H9 (cell line): ENCODE results near the gene LBX2. TPM values are rescaled to one million over a fixed set of nuclear protein-coding genes. Genes with fewer than 3 reads are reported as not detected.

Source experiments
- DNase-seq: peaks from one replicate; pipeline ENCODE4 v3.0.0-alpha.2; 2017
- H2AFZ ChIP-seq: one replicate; pipeline ENCODE4 v1.6.1; 2013; ENCODE audit warnings: mild to moderate bottlenecking, low read length, control low read depth, moderate library complexity
- H2AK5ac ChIP-seq: 2 replicates; pipeline ENCODE4 v1.6.1; 2013; ENCODE audit warnings: low read length, control low read depth, mixed read lengths; ENCODE audit not compliant: insufficient read length
- H2BK120ac ChIP-seq: one replicate; pipeline ENCODE4 v1.6.1; 2013; ENCODE audit warnings: low read depth, mild to moderate bottlenecking, low read length, control low read depth, inconsistent platforms; ENCODE audit not compliant: poor library complexity, severe bottlenecking
- H2BK12ac ChIP-seq: 2 replicates; pipeline ENCODE4 v1.6.1; 2013; ENCODE audit warnings: low read length, control low read depth, mixed read lengths, low read depth; ENCODE audit not compliant: insufficient read length
- H2BK15ac ChIP-seq: 2 replicates; pipeline ENCODE4 v1.6.1; 2013; ENCODE audit warnings: low read depth, low read length, control low read depth
- H2BK20ac ChIP-seq: one replicate; pipeline ENCODE4 v1.6.1; 2013; ENCODE audit warnings: low read depth, mild to moderate bottlenecking, low read length, control low read depth, inconsistent platforms; ENCODE audit not compliant: poor library complexity, severe bottlenecking
- H2BK5ac ChIP-seq: 2 replicates; pipeline ENCODE4 v1.6.1; 2013; ENCODE audit warnings: low read length, control low read depth, mixed read lengths; ENCODE audit not compliant: insufficient read length
- H3K14ac ChIP-seq: 2 replicates; pipeline ENCODE4 v1.6.1; 2013; ENCODE audit warnings: low read length, control low read depth; ENCODE audit not compliant: insufficient read depth
- H3K18ac ChIP-seq: 2 replicates; pipeline ENCODE4 v1.6.1; 2013; ENCODE audit warnings: low read depth, mild to moderate bottlenecking, mixed read lengths, low read length, control low read depth; ENCODE audit not compliant: insufficient read length
- H3K23ac ChIP-seq: 2 replicates; pipeline ENCODE4 v1.6.1; 2013; ENCODE audit warnings: low read length, control low read depth, mixed read lengths, low read depth; ENCODE audit not compliant: insufficient read length
- H3K23me2 ChIP-seq: 2 replicates; pipeline ENCODE4 v1.6.1; 2013; ENCODE audit warnings: low read depth, mild to moderate bottlenecking, mixed read lengths, low read length, control low read depth; ENCODE audit not compliant: insufficient read length, poor library complexity, severe bottlenecking
- H3K27ac ChIP-seq: 2 replicates; pipeline ENCODE4 v1.5.1; 2013; ENCODE audit warnings: low read length, control low read depth, mixed read lengths, low read depth; ENCODE audit not compliant: insufficient read length
- H3K27me3 ChIP-seq: 2 replicates; pipeline ENCODE4 v1.6.1; 2013; ENCODE audit warnings: low read length, control low read depth, inconsistent platforms; ENCODE audit not compliant: insufficient read depth
- H3K4ac ChIP-seq: 2 replicates; pipeline ENCODE4 v1.6.1; 2013; ENCODE audit warnings: low read depth, mild to moderate bottlenecking, control low read depth, inconsistent platforms, low read length, moderate library complexity
- H3K4me1 ChIP-seq: 2 replicates; pipeline ENCODE4 v1.6.1; 2013; ENCODE audit warnings: low read length, control low read depth, inconsistent platforms; ENCODE audit not compliant: insufficient read depth
- H3K4me2 ChIP-seq: 2 replicates; pipeline ENCODE4 v1.6.1; 2013; ENCODE audit warnings: low read length, control low read depth, mixed read lengths; ENCODE audit not compliant: insufficient read length, insufficient read depth
- H3K56ac ChIP-seq: 2 replicates; pipeline ENCODE4 v1.6.1; 2013; ENCODE audit warnings: low read depth, mild to moderate bottlenecking, mixed read lengths, low read length, control low read depth; ENCODE audit not compliant: insufficient read length
- H3K79me1 ChIP-seq: 2 replicates; pipeline ENCODE4 v1.6.1; 2013; ENCODE audit warnings: low read depth, mild to moderate bottlenecking, moderate library complexity, low read length, control low read depth, inconsistent platforms; ENCODE audit not compliant: insufficient read depth, poor library complexity, severe bottlenecking
- H3K79me2 ChIP-seq: 2 replicates; pipeline ENCODE4 v1.6.1; 2013; ENCODE audit warnings: low read length, control low read depth, inconsistent platforms; ENCODE audit not compliant: insufficient read depth
- H3K9ac ChIP-seq: 2 replicates; pipeline ENCODE4 v1.6.1; 2013; ENCODE audit warnings: low read length, control low read depth, mixed read lengths; ENCODE audit not compliant: insufficient read length; ENCODE audit errors: extremely low read depth
- H3K9me3 ChIP-seq: one replicate; pipeline ENCODE4 v1.6.1; 2013; ENCODE audit warnings: low read depth, low read length, inconsistent platforms; ENCODE audit not compliant: control insufficient read depth
- H3T11ph ChIP-seq: one replicate; pipeline ENCODE4 v1.6.1; 2013; ENCODE audit warnings: mild to moderate bottlenecking, low read length, control low read depth, inconsistent platforms
- H4K20me1 ChIP-seq: one replicate; pipeline ENCODE4 v1.6.1; 2013; ENCODE audit not compliant: control insufficient read depth, insufficient read length, insufficient read depth
- H4K5ac ChIP-seq: 2 replicates; pipeline ENCODE4 v1.6.1; 2013; ENCODE audit warnings: low read depth, mild to moderate bottlenecking, mixed read lengths, low read length, control low read depth; ENCODE audit not compliant: insufficient read length
- H4K8ac ChIP-seq: replicated peaks from 2 replicates; pipeline ENCODE4 v1.6.1; 2013; ENCODE audit warnings: low read length, control low read depth, mixed read lengths, low read depth; ENCODE audit not compliant: insufficient read length
- H4K91ac ChIP-seq: 2 replicates; pipeline ENCODE4 v1.6.1; 2013; ENCODE audit warnings: low read depth, mild to moderate bottlenecking, moderate library complexity, mixed read lengths, low read length, control low read depth; ENCODE audit not compliant: insufficient read length
- H3K27ac Mint-ChIP-seq, 3 experiments: 2 replicates in 2 of 3; 3 replicates in 1 of 3; pipeline ENCODE4 v1.8.0; 2020 to 2021; ENCODE audit warnings: mixed read lengths in 3 of 3, mild to moderate bottlenecking in 1 of 3, moderate library complexity in 1 of 3
- H3K27me3 Mint-ChIP-seq: 2 replicates; pipeline ENCODE4 v1.8.0; 2021; ENCODE audit warnings: low read depth, mild to moderate bottlenecking, moderate library complexity, mixed read lengths
- H3K36me3 Mint-ChIP-seq, 3 experiments: 2 replicates in 2 of 3; 3 replicates in 1 of 3; pipeline ENCODE4 v1.8.0; 2020 to 2021; ENCODE audit warnings: low read depth in 3 of 3, mixed read lengths in 3 of 3; ENCODE audit not compliant: insufficient read depth in 1 of 3
- H3K4me1 Mint-ChIP-seq, 2 experiments: 2 replicates each; pipeline ENCODE4 v1.8.0; 2020; ENCODE audit warnings: mixed read lengths in 2 of 2
- H3K4me3 Mint-ChIP-seq, 2 experiments: 2 replicates in 1 of 2; 3 replicates in 1 of 2; pipeline ENCODE4 v1.8.0; 2020 to 2021; ENCODE audit warnings: mild to moderate bottlenecking in 2 of 2, mixed read lengths in 2 of 2, moderate library complexity in 1 of 2
- H3K9me3 Mint-ChIP-seq, 2 experiments: 2 replicates in 1 of 2; 3 replicates in 1 of 2; pipeline ENCODE4 v1.8.0; 2020; ENCODE audit warnings: mild to moderate bottlenecking in 2 of 2, mixed read lengths in 2 of 2, moderate library complexity in 1 of 2
- CTCF ChIP-seq: fragments of 200-600 bp; sonication (generic); conservative IDR thresholded peaks from 3 replicates; pipeline ENCODE4 v1.8.0; 2021; ENCODE audit warnings: antibody characterized with exemption, mild to moderate bottlenecking
- WGBS: extraction: QIAGEN DNeasy Blood & Tissue Kit; methylation state at CpG from one replicate; pipeline ENCODE4 v1.1.7; 2013; ENCODE audit warnings: missing lambda C conversion rate, low lambda C conversion rate, mixed read lengths; ENCODE audit not compliant: insufficient read length; ENCODE audit errors: extremely low coverage; 5-methylcytosine and 5-hydroxymethylcytosine counted together
- total RNA-seq: library from RNA; stranded (reverse); gene quantifications from 2 replicates; pipeline ENCODE4 v1.2.1, GENCODE V29; 2021

Gene LBX2
- total RNA-seq, 1 experiment from 2014 or later, result 1.1 TPM

DNA sequence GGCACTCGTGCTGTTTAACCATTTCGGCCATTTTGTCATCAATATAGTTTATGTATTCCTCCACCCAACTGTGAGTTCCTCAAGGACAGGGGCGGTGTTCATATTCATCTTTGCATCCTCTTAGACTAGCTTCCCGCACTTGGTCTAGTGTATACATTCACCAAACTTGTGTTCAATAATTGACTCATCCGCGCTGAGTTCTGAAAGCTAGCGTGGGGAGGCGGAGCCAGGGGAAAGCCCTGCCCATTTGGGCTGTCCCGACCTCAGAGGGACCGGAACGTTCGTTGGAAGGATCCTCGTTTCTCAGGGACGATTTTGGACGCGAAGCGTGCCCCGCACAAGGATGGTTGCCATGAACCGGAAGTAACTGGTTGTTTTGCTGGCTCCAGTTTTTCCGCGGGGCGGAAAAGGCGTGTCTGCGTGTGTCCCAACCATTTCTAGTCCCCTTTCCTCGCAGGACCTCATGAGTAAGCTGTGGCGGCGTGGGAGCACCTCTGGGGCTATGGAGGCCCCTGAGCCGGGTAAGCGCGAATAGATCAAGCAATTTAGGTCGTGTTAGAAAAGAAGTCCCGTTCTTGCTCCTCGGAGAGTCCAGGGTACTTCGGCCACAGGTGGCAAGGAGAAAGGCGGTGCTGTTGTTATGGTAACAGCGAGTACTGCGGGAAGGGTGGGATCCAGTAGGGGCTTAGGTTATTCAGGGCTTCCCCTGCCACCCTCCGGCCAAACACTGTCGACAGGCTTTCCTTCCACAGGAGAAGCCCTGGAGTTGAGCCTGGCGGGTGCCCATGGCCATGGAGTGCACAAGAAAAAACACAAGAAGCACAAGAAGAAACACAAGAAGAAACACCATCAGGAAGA is 44.5 kb downstream of the LBX2 start, which contains the start of gene INO80B:
Gene INO80B (plus strand): TSS at position 434 of the 858 bp plus-strand sequence. CDS start 30 bp downstream, at position 464.
- no peak within 1 kb of the TSS for H4K8ac ChIP-seq
- no peak within 1 kb of the TSS for H2BK5ac ChIP-seq
- Mint-ChIP-seq H3K36me3 (peaks cover under 1 to 7% (median under 1%) of the 10 kb centered on the region in 3 experiments; a peak in 4 of 7 replicates), H3K4me1 (peaks cover 30 to 34% of the 10 kb centered on the region in 2 experiments), H3K27ac (peak within 1 kb of the TSS; percentile 82 to 97 (median 97)), H3K4me3 (peak within 1 kb of the TSS; percentile 96 to 97), H3K9me3 (no peaks in the 10 kb centered on the region), H3K27me3 (peaks cover 3% of the 10 kb centered on the region; the same call in 1 of the 2 replicates)
- H3K56ac ChIP-seq, result no peak within 1 kb of the TSS
- no peaks in the 10 kb centered on the region for H3K79me1 ChIP-seq
- peak; percentile 94 for DNase-seq
- peak within 1 kb of the TSS; percentile 82 for H3K4me2 ChIP-seq
- no peak for TF ChIP-seq CTCF
- H2BK12ac ChIP-seq, result no peak within 1 kb of the TSS
- no peak within 1 kb of the TSS for H4K5ac ChIP-seq
- no peak within 1 kb of the TSS for H2BK20ac ChIP-seq
- H3K23me2 ChIP-seq, result peaks cover 18% of the 10 kb centered on the region
- no CpG with 5 or more reads among the region's 40 CpGs for WGBS
- H3K18ac ChIP-seq, result peak within 1 kb of the TSS; percentile 55
- H2BK120ac ChIP-seq, result no peak within 1 kb of the TSS
- H4K91ac ChIP-seq, result no peak within 1 kb of the TSS
- H4K20me1 ChIP-seq, result peaks cover 2% of the 10 kb centered on the region
- no peaks in the 10 kb centered on the region for H3K9me3 ChIP-seq
- H2AFZ ChIP-seq, result peak within 1 kb of the TSS; percentile 95
- no peak within 1 kb of the TSS for H2AK5ac ChIP-seq
- H3T11ph ChIP-seq, result no peak within 1 kb of the TSS
- no peak within 1 kb of the TSS for H3K14ac ChIP-seq
- peaks cover 2% of the 10 kb centered on the region; the same call in 1 of the 2 replicates for H3K4me1 ChIP-seq
- no peaks in the 10 kb centered on the region for H3K79me2 ChIP-seq
- no peak within 1 kb of the TSS for H3K4ac ChIP-seq
- no peak within 1 kb of the TSS for H3K27ac ChIP-seq
- peak within 1 kb of the TSS; percentile 62 for H3K9ac ChIP-seq
- no peak within 1 kb of the TSS for H2BK15ac ChIP-seq
- no peaks in the 10 kb centered on the region for H3K27me3 ChIP-seq
- no peak within 1 kb of the TSS for H3K23ac ChIP-seq
